ENCODE measurements around the gene ZDHHC16.
A peak's percentile ranks its signal among the peaks of the same experiment; 100 is the strongest.

The ZDHHC16 gene

GRCh38 chr10:97425964-97426775 is 19.8 kb upstream of the ZDHHC16 start, which contains the start of gene PGAM1:
PGAM1 (plus strand) TSS chr10:97426191; CDS start chr10:97426308, 117 bp downstream.
- in situ Hi-C loops (cut with MboI; ENCODE audit: low pct_unique_long_range_greater_than_20kb, low sequenced_read_pairs, unreplicated experiment) = no loop called here
- peak; percentile 100 for DNase-seq (ENCODE audit: low spot score)
- peak; percentile 95 for TF ChIP-seq CTCF (IDR thresholded peaks at IDR 0.05; ENCODE audit: extremely low read depth, insufficient read depth, missing control alignments)

DNA sequence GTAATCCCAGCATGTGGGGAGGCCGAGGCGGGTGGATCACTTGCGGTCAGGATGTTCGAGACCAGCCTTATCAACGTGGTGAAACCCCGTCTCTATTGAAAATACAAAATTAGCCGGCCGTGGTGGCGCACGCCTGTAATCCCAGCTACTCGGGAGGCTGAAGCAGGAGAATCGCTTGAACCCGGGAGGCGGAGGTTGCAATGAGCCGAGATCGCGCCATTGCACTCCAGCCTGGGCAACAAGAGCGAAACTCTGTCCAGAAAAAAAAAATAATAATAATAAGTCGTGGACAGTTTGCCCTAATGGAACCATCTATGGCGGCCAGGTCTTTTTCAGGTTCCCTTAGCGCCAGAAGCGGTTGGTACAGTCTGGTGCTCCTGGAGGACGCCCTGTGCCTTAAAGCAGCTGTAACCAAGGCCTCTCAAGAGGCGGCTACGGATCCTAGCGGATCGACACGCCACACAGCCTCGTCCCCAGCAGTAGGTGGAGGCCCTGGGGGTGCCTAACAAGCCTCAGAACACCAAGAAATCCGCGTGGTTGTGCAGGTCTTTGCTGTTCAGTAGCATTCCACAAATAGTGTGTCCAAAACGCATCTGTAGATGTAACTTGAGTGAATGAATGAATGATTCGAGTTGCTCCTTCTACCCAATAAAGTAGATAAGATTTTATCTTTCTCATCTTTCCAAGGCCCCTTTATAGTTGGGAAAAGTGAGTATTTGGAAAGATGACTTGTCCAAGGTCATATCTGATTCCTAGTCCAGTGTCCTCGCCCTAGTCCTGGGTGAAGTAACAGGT is 19.0 kb upstream of the ZDHHC16 start:
- no peak for DNase-seq (ENCODE audit: low spot score)
- in situ Hi-C loops (cut with MboI; ENCODE audit: low pct_unique_long_range_greater_than_20kb, low sequenced_read_pairs, unreplicated experiment) = no loop called here
- no peak for TF ChIP-seq CTCF (IDR thresholded peaks at IDR 0.05; ENCODE audit: extremely low read depth, insufficient read depth, missing control alignments)

GRCh38 chr10:97427571-97428179 is 18.3 kb upstream of the ZDHHC16 start:
- no peak for TF ChIP-seq CTCF (IDR thresholded peaks at IDR 0.05; ENCODE audit: extremely low read depth, insufficient read depth, missing control alignments)
- peak; percentile 56 for DNase-seq (ENCODE audit: low spot score)
- in situ Hi-C loops (cut with MboI; ENCODE audit: low pct_unique_long_range_greater_than_20kb, low sequenced_read_pairs, unreplicated experiment) = no loop called here

- TF ChIP-seq CTCF (IDR thresholded peaks at IDR 0.05; ENCODE audit: extremely low read depth, insufficient read depth, missing control alignments) = no peak
- no peak for DNase-seq (ENCODE audit: low spot score)
- in situ Hi-C loops (cut with MboI; ENCODE audit: low pct_unique_long_range_greater_than_20kb, low sequenced_read_pairs, unreplicated experiment) = no loop called here
These were observed 17.4 kb upstream of the ZDHHC16 start for GRCh38 chr10:97428572-97428981.

DNA sequence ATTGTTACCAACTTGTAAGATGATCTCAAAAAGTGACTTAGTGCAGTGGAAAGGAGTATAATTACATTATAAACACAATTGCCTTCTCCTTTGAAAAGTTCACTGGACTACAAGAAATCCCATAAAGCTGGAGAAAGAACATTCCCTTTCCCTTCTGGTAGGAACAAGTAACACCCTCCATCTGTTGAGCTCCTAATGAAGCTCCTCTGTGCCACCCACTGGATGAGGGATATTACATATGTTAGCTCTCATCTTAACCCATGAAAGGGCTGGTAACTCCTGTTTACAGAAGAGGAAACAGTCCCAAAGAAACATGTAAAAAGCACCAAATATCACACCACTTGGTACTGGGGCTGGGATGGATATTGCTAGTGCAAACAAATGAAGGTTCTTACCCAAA is 11.9 kb upstream of the ZDHHC16 start:
- DNase-seq (ENCODE audit: low spot score) = no peak
- in situ Hi-C loops (cut with MboI; ENCODE audit: low pct_unique_long_range_greater_than_20kb, low sequenced_read_pairs, unreplicated experiment) = no loop called here
- no peak for TF ChIP-seq CTCF (IDR thresholded peaks at IDR 0.05; ENCODE audit: extremely low read depth, insufficient read depth, missing control alignments)

DNA sequence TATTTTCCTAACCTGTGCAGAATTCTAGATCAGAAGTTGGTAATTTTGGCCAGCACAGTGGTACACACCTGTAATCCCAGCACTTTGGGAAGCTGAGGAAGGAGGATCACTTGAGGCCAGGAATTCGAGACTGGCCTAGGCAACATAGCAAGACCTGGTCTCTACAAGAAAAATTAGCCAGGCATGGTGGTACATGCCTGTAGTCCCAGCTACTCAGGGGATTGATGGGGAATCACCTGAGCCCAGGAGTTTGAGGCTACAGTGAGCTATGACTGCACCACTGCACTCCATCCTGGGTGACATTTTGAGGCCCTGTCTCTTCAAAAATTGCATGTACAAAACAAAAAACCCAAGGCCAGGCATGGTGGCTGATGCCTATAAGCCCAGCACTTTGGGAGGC is 11.4 kb upstream of the ZDHHC16 start:
- no peak for TF ChIP-seq CTCF (IDR thresholded peaks at IDR 0.05; ENCODE audit: extremely low read depth, insufficient read depth, missing control alignments)
- in situ Hi-C loops (cut with MboI; ENCODE audit: low pct_unique_long_range_greater_than_20kb, low sequenced_read_pairs, unreplicated experiment) = no loop called here
- no peak for DNase-seq (ENCODE audit: low spot score)

Data from GM13977 (cell line).